ENCODE results near the gene FNDC11.
"Not testable (repeated sequence)": the region's sequence is repeated elsewhere in the genome, so short reads cannot be mapped to it uniquely, and the experiment has no call there.

Gene FNDC11, protein sequence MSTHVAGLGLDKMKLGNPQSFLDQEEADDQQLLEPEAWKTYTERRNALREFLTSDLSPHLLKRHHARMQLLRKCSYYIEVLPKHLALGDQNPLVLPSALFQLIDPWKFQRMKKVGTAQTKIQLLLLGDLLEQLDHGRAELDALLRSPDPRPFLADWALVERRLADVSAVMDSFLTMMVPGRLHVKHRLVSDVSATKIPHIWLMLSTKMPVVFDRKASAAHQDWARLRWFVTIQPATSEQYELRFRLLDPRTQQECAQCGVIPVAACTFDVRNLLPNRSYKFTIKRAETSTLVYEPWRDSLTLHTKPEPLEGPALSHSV

DNA sequence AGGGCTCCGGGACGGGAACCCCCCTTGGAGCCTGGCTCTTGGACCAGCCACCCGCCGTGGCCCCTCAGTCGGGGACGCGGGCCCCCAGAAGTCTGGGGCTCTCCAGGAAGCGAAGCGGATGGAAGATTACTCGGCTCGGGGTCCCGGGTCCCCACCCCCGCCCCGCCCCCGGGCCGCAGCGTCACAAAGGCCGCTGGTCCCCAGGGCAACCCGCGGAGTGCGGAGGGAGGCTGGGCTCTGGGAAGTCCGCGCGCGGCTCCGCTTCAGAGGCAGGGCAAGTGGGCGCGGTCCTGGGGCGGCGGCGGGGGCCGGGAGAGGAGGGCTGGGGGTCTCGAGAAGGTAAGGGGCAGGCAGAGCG lies at the start of gene FNDC11:
Gene FNDC11 (plus strand): TSS at position 227 of the 358 bp plus-strand sequence. CDS start 1,505 bp downstream, outside the sequence.
- DNase-seq: no peak

DNA sequence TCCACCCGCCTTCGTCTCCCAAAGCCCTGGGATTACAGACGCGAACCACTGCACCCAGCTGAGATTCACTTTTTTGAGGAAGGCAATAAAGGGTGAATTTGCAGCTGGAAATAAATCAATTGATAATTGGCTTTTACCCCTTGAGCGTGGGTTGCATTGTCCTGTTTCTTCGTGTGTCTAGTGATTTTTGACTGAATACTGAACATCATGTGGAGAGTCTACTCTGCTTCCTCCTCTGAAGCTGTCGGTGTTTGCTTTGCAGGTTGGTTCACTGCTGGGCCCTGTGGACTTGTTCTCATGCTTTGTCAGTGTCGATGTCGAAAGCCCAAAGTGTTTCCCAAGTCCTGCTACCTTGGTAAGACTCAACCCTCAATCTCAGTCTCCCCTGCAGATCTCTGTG lies 49.3 kb upstream of the FNDC11 start:
- DNase-seq: no peak

DNA sequence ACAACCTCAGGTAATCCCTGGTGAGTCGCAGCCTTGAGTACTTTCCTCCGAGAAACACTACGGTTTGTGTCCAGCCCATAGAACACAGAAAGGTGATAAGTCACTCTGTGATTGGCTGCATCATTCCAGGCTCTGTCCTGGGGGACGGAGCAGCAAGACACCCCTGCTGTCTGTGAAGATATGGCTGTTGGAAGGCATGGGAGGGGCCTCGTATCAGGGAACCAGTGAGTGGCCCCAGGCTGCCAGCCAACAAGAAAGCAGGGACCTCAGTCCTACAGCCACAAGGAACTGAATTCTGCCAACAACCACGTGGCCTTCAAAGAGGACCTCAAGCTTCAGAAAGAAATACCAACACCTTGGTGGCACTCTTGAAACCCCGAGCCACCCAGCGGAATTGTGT lies 48.7 kb upstream of the FNDC11 start:
- DNase-seq: no peak

DNA sequence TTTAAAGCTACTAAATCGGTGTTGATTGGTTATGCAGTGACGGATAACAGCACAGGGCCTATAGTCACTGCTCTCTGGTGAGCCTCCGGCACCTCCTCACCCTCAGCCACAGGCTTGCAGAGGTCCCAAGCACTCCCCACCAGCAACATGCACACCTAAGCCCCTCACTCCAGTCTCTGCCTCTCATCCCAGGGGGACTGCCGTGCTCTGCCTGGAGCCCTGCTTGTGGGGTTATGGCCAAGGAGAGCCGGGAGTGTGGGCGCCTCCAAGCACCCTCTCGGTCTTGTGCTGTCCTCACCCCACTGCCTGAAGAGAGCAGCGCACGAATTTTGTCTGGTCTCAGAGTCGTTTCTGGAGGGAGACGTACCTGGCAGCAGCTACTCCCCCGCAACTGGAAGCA lies 48.2 kb upstream of the FNDC11 start:
- no peak for DNase-seq

DNA sequence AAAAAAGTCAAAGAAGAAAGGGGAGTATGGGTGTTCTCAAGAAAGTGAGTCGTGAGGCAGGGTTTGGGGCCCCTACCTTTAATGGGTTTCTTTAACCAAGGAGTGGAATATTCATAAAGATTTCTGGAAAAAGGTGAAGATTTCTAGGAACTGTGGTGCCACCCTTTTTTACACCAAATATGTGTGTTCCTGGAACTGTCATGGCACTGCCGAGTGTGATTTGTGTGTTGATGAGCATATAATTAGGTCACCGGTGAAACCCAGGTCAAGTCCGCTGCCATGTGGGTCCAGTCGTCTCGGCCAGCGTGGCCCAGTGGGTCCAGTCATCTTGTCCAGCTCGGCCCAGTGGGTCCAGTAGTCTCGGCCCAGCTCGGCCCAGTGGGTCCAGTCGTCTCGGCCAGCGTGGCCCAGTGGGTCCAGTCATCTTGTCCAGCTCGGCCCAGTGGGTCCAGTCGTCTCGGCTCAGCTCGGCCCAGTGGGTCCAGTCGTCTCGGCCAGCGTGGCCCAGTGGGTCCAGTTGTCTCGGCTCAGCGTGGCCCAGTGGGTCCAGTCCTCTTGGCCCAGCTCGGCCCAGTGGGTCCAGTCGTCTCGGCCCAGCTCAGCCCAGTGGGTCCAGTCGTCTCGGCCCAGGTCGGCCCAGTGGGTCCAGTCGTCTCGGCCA lies 46.7 kb upstream of the FNDC11 start:
- no peak for DNase-seq

DNA sequence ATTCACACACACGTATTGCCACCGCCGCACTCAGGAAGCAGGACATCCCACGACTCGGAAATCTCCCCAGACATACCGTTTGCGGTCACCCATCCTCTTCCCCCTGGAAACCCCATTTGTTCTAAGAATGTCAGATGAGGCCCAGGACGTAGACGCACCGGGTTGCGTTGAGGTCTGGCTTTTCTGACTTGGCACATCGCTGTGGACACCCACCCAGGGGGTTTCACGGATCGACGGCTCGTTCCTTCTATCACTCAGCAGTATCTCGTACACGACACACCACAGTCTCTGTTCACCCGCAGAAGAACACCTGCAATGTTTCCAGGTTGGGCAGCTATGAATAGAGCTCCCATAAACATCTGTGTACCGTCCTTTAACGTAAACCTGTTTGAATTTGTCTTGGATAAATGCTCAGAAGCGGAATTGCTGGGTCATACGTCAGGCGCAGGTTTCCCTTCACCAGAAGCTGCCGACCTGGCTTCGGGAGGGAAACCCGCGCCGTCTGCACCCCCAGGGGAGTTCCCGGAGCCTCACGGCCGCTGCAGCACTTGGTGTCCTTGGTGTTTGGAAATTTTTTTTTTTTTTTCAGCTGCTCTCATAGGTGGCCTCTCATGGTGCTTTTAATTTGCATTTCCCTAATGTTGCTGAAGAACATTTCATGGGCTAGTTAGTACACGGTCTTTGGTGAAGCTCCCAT lies 45.7 kb upstream of the FNDC11 start:
- DNase-seq: no peak

DNA sequence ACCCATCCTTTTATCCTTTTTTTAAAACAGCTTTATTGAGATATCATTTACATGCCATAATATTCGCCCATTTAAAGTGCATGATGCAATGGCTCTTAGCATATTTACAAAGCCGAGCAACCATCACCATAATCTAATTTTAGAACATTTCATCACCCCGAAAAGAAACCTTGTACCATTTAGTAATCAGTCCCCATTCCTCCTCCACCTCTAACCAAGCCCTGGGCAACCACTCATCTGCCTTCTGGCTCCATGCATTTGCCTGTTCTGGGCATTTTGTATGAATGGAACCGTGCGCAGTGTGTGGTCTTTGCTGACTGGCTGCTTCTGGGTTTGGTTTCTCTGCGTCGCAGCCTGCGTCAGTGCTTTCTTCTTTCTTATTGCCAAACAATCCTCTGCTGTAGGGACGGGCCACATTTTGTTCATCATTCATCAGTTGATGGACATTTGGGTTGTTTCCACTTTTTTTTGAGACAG lies 44.8 kb upstream of the FNDC11 start:
- no peak for DNase-seq

DNA sequence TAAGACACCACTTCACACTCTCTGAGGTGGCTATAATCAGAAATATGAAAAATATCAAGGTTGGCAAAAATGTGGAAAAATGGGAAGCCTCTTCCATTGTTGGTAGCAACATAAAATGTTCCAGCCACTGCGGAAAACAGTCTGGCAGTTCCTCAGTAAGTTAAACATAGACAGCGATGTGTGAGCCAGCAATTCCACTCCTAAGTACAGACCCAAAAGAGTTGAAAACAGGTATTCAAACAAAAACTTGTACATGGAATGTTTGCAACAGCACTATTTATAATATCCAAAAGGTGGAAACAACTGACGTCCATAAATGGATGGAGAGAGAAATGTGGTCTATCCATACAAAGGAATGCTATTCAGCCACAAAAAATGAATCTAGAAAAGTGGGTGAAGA lies 40.8 kb upstream of the FNDC11 start:
- DNase-seq: no peak

DNA sequence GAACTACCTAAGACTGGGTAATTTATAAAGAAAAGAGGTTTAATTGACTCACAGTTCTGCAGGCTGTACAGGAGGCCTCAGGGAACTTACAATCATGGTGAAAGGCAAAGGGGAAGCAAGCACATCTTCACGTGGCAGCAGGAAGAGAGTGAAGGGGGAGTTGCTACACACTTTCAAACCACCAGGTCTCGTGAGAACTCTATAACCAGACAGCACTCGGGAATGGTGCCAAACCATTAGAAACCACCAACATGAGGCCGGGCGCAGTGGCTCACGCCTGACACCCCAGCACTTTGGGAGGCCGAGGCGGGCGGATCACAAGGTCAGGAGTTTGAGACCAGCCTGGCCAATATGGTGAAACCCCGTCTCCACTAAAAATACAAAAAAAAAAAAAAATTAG lies 39.4 kb upstream of the FNDC11 start:
- not testable (repeated sequence) for DNase-seq

DNA sequence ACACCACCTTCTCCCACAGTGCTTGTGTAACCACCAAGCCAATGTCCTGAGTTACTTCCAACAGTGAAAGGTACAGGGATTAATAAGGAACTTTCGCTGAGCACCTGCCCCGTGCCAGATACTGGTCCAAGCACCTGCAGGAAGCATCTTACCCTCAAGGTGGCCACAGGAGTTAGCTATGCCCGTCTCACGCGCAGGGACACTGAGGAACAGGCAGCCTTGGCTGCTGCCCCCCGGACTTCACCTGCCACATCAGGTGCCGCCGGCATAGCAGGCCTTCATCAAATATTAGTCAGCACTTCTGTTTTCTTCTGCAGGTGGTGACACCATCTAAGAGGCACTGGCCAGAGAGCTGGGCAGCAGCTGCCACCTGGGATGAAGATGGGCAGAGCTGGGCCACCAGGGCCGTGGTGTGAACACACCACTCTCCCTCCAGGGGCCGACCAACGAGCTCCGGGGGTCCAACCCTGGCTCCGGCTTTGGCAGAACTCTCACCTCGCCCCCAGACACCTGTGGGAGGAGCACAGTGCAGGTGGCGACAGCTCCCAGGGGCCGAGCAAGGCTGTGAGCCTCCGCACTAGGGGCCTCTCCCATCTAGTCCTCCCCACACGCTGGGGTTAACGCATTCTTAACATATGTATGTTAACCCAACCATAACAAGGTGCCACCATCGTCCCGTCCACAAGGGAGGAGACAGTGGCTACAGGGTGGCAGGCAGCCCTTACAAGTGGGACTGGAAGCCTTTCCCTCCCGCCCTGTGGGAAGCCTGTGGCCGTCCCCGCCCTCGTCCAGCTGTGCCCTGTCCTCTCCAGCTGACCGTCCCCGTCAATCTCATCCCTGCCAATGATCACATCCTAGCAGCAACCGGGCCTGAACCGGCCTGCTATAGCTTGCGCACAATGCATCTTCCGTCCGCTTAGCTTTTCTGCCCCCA lies 36.3 kb upstream of the FNDC11 start:
- DNase-seq: no peak

DNA sequence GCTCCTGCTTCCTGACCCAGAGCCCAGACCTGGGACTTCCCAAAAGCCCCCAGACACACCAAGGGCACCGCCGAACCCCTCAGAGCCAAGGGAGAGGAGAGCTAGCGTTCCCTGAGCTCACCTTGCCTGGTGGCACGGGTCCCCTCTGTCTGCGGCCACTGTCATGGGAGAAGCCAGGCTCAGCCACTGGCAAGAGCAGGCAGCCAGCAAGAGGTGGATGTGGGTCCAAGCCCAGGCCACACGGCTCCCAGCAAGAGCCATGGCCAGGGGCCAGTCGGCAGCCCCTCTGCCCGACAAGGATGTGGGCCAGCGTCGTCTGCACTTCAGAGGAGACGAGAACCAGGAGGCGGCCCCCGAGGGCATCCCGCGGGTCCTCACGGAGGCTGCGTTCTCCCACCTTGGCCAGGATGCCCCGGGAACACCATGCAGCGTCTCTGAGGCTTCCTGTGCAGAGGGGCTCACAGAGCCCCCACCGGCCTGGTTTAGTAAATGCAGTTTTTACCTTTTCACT lies 35.6 kb upstream of the FNDC11 start:
- no peak for DNase-seq

DNA sequence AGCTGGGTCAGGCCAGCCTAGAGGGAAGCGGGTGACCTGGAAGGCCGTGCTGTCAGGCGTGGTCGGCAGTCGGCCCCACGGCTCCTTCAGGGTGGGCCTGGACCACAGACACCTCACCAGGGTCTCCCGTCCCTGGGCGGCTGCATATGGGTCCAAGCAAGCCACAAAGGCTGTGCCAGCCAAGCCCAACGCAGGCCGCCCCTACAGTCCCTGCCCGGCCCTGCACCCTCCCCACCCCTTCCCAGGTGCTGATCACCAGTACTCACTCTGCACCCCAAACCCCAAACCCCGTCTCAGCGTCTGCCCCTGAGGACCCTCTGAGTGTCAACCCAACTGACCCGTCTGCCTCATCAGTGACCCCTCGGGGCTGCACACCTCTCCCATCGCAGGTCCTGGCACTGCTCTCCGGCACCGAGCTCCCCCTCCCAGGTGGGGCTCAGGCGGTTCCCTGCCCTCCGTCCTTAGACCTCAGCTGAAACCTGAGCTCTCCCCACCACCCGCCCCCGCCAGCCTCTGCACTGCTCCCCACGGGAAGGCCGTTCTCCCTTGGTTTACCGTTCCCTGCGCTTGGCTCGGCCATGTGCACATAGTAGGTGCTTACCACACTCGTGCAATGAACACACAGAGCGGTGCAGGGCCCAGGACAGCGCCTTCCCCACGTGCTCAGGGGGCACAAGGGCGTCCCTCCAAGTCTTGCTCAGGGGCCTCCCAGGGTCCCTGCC lies 34.9 kb upstream of the FNDC11 start:
- DNase-seq: no peak

DNA sequence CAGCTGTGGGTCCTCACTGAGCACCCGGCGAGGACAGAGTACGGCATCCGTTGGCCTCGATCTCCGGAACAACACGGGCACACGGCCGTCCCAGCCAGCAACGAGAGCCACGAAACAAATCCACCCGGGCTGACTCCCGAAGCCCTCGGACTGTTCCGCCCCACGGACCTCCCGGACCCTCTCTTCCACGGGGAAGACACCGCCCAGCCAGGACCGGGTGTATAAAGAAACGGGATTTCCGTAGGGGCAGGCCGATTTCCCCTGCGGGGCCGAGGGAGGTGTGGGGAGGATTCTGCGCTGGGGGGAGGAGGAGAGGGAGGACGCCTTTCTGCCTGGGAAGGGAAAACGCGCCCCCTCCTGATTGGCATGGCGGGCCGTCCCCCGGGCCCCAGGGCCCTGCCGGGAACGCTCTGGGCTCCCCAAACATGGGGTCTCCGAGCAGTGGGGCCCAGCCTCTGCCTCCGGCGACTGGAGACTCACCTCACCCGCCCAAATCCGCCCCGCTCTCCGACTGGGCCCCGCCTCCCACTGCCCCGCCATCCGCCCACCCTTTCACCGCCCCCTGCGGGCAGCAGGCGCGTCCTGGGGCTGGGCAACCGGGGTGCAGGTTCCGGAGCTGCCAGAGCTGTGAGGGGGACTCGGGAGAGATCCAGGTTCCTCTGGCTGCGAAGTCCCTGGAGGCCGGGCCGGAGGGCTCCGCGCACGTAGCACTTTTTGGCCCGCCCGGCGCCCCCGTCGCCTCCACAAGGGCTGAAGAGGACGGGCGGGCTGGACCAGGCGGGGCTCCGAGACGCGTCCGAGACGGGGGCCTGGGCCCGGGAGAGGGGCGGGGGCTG lies 34.1 kb upstream of the FNDC11 start:
- no peak for DNase-seq

DNA sequence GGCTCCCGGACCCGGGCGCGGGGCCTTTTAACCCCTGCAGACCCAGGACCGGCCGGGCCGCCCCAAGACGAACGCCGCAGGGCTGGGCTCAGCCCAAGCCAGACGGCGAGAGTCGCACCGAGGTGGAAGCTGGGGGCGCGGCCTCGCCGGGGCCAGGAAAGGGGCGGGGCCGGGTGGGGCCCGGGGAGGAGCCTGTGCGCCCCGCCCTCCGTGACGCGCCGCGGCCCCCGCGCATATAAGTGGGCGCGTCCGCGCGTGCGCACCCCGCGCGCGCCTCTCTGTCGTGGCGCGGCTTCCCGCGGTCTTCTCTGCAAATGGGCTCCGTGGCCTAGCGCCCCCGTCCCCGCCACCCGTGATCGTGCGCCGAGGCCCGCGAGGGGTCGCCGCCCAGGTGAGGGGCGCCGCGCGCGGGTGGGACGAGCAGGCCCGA lies 33.4 kb upstream of the FNDC11 start, which contains the start of gene PPDPF:
Gene PPDPF (plus strand): TSS at position 262 of the 430 bp plus-strand sequence. CDS start 544 bp downstream, outside the sequence.
- peak; percentile 12 for DNase-seq

DNA sequence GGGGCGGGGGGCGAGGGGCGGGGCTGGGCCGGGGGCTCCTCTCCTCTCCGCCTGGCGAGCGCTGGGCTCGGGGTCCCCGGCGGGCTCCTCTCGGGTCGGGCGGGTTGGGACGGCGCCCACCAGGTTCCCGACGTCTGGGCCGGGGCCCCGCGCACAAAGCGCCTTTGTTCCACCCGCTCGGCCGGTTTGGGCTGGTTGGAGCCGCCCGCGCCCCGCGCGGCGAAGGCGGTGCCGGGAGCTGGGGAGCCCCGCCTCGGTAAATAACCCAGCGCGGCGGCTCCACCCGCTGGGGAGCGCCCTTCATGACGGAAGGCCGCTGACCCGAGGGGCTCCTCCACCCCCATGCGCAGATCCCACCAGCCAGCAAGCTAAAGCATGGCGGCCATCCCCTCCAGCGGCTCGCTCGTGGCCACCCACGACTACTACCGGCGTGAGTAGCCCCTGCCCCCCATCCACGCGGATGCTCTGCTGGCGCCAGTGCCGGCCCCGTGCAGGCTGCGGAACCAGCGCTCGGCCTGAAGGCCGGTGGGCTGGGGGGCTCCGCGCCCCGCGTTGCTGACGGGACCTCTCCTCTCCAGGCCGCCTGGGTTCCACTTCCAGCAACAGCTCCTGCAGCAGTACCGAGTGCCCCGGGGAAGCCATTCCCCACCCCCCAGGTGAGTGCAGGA lies 32.9 kb upstream of the FNDC11 start:
- DNase-seq: peak; percentile 12

DNA sequence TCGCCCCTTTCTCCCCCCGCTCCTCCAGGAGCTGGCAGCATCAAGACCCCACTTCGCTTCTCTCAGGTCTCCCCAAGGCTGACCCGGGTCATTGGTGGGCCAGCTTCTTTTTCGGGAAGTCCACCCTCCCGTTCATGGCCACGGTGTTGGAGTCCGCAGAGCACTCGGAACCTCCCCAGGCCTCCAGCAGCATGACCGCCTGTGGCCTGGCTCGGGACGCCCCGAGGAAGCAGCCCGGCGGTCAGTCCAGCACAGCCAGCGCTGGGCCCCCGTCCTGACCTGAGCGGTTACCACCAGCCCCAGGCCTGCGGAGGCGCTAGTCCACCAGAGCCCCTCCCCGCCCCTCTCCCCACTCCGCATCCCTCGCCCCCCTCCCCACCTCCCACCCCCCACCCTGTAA lies 32.4 kb upstream of the FNDC11 start:
- no peak for DNase-seq

DNA sequence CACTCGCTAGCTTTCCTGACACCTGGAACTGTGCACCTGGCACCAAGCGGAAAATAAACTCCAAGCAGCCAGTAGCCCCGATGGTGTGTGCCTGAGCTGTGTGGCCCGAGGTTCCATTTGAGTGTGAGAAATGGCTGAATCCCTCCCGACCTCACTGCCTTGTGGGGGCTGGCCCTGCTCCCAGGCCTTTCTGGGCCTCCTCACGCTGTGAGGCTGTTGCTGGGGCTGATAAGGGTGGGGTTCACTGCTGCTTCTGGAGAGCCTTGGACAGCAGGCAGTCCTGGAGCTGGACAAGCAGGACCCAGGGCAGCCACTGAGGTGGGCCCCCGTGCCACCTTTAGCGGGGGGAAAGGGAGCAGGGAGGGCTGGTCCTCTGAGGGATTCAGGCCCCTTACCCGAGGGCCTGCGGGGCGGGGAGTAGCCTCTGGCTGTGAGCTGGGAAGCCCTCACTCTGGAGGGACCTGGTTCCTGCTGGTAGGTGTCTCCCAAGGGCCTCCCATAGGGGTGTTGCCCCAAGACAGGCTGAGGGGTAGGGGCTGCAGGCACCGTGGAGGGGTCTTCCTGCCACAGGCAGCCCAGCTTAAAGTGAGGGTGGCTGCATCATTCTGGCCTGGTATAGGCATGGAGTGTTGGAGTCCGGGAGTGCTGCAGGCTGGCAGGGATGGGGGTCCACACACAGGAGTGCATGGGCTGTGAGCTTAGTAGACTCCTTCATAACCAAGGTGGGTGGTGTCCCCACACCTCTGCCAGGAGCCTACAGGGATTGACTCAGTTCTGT lies 31.7 kb upstream of the FNDC11 start:
- no peak for DNase-seq

DNA sequence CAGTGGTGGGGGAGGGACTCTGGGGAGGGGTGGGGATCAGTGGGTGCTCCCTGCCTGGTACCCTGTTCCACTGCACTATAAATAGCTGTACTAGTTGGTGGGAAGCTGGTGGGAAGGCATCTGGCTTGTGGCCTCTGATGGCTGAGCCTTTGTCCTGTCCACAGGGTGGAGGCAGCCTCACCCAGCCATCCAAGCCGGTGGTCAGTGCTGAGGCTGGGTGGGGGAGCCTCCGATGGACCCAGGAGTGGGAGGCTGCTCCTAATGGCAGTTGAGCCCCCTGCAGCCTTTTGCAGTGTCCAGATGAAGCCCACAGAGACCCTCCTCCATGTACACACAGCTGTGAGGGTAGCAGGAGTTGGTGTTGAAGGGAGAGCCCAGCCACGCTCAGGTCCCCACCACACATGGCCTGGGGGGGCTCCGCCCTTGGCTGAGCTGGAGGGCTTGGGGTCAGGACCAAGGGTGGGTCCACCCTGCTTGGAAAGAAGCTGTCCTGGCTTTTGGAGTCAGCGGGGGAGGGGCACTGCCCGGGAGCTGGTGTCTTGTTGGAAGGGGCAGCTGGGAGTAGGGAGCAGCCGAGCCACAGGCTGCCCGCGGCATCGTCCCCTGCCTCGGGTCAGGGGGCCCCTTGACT lies 30.9 kb upstream of the FNDC11 start:
- no peak for DNase-seq

DNA sequence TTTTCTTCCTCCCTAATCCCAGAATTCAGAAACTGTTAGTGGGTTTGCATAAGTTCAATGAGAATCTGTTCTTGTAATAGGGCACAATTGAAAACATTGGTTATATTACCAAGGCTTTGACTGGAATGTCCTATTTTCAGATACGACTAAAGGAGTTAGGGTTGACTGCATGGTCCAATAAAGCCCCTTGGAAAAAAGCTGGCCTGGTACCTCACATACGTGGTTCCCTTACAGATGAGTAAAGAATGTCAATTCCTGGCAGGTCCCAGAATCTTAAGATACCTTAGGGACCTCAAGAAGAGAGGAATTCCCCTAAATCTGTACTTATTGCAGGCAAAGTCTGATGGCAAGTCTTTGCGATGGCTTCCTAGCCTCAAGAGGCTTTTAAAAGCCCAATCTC lies 28.8 kb upstream of the FNDC11 start:
- DNase-seq: no peak

Measured in NCI-H1694 (cell line).